ENCODE results near the gene ORC2.

DNA sequence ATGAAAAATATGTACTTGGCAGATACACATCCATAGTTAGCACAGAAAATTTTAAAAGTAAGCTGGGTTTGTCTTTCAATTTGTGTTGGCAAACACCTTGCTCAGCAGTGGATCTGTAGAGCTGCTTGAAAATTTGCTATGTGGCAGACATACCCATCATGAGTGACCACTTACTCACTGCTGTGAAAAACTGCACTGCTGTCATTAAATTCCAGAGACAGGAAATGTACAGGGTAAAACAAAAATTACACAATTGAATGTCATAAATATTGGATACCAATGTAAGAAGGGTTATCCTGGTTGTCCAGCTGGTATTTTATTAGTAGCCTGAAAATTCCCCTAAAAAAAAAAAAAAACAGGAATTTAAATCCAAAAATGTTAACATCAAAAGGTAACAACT is 49.8 kb downstream of the ORC2 start:
- TF ChIP-seq, protein P1, sequence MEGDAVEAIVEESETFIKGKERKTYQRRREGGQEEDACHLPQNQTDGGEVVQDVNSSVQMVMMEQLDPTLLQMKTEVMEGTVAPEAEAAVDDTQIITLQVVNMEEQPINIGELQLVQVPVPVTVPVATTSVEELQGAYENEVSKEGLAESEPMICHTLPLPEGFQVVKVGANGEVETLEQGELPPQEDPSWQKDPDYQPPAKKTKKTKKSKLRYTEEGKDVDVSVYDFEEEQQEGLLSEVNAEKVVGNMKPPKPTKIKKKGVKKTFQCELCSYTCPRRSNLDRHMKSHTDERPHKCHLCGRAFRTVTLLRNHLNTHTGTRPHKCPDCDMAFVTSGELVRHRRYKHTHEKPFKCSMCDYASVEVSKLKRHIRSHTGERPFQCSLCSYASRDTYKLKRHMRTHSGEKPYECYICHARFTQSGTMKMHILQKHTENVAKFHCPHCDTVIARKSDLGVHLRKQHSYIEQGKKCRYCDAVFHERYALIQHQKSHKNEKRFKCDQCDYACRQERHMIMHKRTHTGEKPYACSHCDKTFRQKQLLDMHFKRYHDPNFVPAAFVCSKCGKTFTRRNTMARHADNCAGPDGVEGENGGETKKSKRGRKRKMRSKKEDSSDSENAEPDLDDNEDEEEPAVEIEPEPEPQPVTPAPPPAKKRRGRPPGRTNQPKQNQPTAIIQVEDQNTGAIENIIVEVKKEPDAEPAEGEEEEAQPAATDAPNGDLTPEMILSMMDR (IDR thresholded peaks at IDR 0.05 in 4 of 5, conservative IDR thresholded peaks at IDR 0.05 in 1 of 5): no peak
- TF ChIP-seq POLR2A (IDR thresholded peaks at IDR 0.05): no peak
